Lower leg skin (tissue), 4 donors: ENCODE results near the gene WSCD1. TPM values are rescaled to one million over a fixed set of nuclear protein-coding genes. Genes with fewer than 3 reads are reported as not detected.

Experiments used
- DNase-seq, 2 donors: peaks; one replicate each; pipeline ENCODE4 v3.0.0-alpha.2; 2019; ENCODE audit warnings: low spot score in 2 of 2
- H3K4me3 ChIP-seq: fragments of 200-600 bp; sonication (generic); 2 replicates; pipeline ENCODE4 v1.5.1; 2017; ENCODE audit warnings: mild to moderate bottlenecking, low read depth; ENCODE audit not compliant: poor library complexity, severe bottlenecking
- CTCF ChIP-seq, 3 donors: fragments of 450-650 bp; IDR thresholded peaks; one replicate each; pipeline ENCODE4 v1.5.1; 2016; ENCODE audit warnings: antibody characterized with exemption in 3 of 3, mild to moderate bottlenecking in 3 of 3, moderate library complexity in 2 of 3
- POLR2A ChIP-seq, 2 donors: fragments of 450-650 bp; IDR thresholded peaks; one replicate each; pipeline ENCODE4 v1.6.1; 2016 to 2017; ENCODE audit warnings: antibody characterized with exemption in 2 of 2, mild to moderate bottlenecking in 1 of 2, moderate library complexity in 1 of 2
- WGBS, 2 donors: methylation state at CpG; one replicate each; pipeline ENCODE4 v1.1.5; 2018; 5-methylcytosine and 5-hydroxymethylcytosine counted together
- intact Hi-C: fragments of 100-400 bp; cut with DNase I; formaldehyde crosslinking; loops from one replicate; pipeline ENCODE4 v1.15.0; 2023; ENCODE audit warnings: low total_unique reads
- total RNA-seq, 4 donors: library from RNA; depleted of rRNA; stranded (reverse); fragments of >200 nt; gene quantifications; one replicate each; pipeline ENCODE4 v1.1.0, GENCODE V29; 2016

WSCD1 gene
- 1 to 10 TPM; 2.5 to 5.3 (median 2.9) TPM for total RNA-seq

GRCh38 chr17:6069539-6070429, at the start of gene WSCD1:
Gene WSCD1, plus strand, starts transcription at chr17:6070379. Its CDS starts 10,280 bp downstream, at chr17:6080659.
- TF ChIP-seq CTCF (IDR thresholded peaks at IDR 0.05): no peak
- no peak for TF ChIP-seq POLR2A (IDR thresholded peaks at IDR 0.05)
- DNase-seq: no peak
- WGBS, 2 donors: 11% methylated on average over 30 to 32 of the region's 71 CpGs
- H3K4me3 ChIP-seq: peak within 1 kb of the TSS; percentile 21
- intact Hi-C loops: no loop called here

GRCh38 chr17:6021011-6021400, 49.2 kb upstream of the WSCD1 start:
- WGBS, 2 donors: 57 to 62% methylated on average over 5 of the region's 5 CpGs
- peak in 1 of 2 donors; percentile 12 for DNase-seq

GRCh38 chr17:6021627-6022026, 48.6 kb upstream of the WSCD1 start:
- DNase-seq: peak in 1 of 2 donors; percentile 46
- 71 to 73% methylated on average over 9 of the region's 9 CpGs for WGBS, 2 donors
- TF ChIP-seq POLR2A (IDR thresholded peaks at IDR 0.05): no peak
- TF ChIP-seq CTCF (IDR thresholded peaks at IDR 0.05): no peak
- H3K4me3 ChIP-seq: no peak overlapping the region
- intact Hi-C loops: no loop called here

More at GRCh38 chr17:6021011-6021400, 49.2 kb upstream of the WSCD1 start:
- intact Hi-C loops: no loop called here
- no peak for TF ChIP-seq POLR2A (IDR thresholded peaks at IDR 0.05)
- no peak overlapping the region for H3K4me3 ChIP-seq

- peak in 1 of 2 donors; percentile 63 for DNase-seq
- H3K4me3 ChIP-seq: no peak overlapping the region
- intact Hi-C loops: no loop called here
- TF ChIP-seq POLR2A (IDR thresholded peaks at IDR 0.05) (no peak), CTCF (IDR thresholded peaks at IDR 0.05) (no peak)
- WGBS, 2 donors: 57 to 60% methylated on average over 6 of the region's 6 CpGs
Observed at GRCh38 chr17:6023036-6023831, 46.9 kb upstream of the WSCD1 start.

GRCh38 chr17:6024576-6024975, 45.6 kb upstream of the WSCD1 start:
- no peak for TF ChIP-seq POLR2A (IDR thresholded peaks at IDR 0.05)
- intact Hi-C loops: no loop called here
- WGBS, 2 donors: 48 to 54% methylated on average over 6 of the region's 6 CpGs
- DNase-seq: no peak
- no peak overlapping the region for H3K4me3 ChIP-seq

GRCh38 chr17:6027342-6028024, 42.7 kb upstream of the WSCD1 start:
- no peak overlapping the region for H3K4me3 ChIP-seq
- intact Hi-C loops: no loop called here
- TF ChIP-seq CTCF (IDR thresholded peaks at IDR 0.05) (no peak), POLR2A (IDR thresholded peaks at IDR 0.05) (no peak)
- WGBS, 2 donors: 75 to 79% methylated on average over 11 to 12 of the region's 12 CpGs
- DNase-seq: peak in 1 of 2 donors; percentile 2
